Upper lobe of right lung (tissue), 1 donor: ENCODE measurements around the gene GRIK3. TPM values are rescaled to one million over a fixed set of nuclear protein-coding genes. Genes with fewer than 3 reads are reported as not detected.

Source experiments
- ATAC-seq: fragments of 200-7000 bp; cut with Tn5 transposase; one replicate; pipeline ENCODE4 v1.9.1; 2020; ENCODE audit warnings: mild to moderate bottlenecking, moderate library complexity
- DNase-seq: peaks from one replicate; pipeline ENCODE4 v3.0.0-alpha.2; 2020
- H3K27ac ChIP-seq: fragments of 200-600 bp; one replicate; pipeline ENCODE4 v1.8.0; 2022
- H3K27me3 ChIP-seq: fragments of 200-600 bp; one replicate; pipeline ENCODE4 v1.8.0; 2022; ENCODE audit warnings: mild to moderate bottlenecking
- H3K36me3 ChIP-seq: fragments of 200-600 bp; one replicate; pipeline ENCODE4 v1.8.0; 2022
- H3K4me1 ChIP-seq: fragments of 200-600 bp; one replicate; pipeline ENCODE4 v1.8.0; 2022
- H3K4me3 ChIP-seq: fragments of 200-600 bp; one replicate; pipeline ENCODE4 v1.8.0; 2022; ENCODE audit warnings: mild to moderate bottlenecking
- H3K9me3 ChIP-seq: fragments of 200-600 bp; one replicate; pipeline ENCODE4 v1.8.0; 2022
- CTCF ChIP-seq: fragments of 200-600 bp; IDR thresholded peaks from one replicate; pipeline ENCODE4 v1.8.0; 2022; ENCODE audit warnings: antibody characterized with exemption
- intact Hi-C: fragments of 100-400 bp; cut with DNase I; formaldehyde crosslinking; loops from one replicate; pipeline ENCODE4 v1.11.0; 2022
- total RNA-seq: library from RNA; stranded (reverse); fragmentation: NEBNext Ultra II Directional; extraction: Animal tissue kit (Norgen Biotek cat#: 25700); gene quantifications from one replicate; pipeline ENCODE4 v1.2.1, GENCODE V29; 2021
- donor health status: DM: no; HTN: yes; CAD: no; lungs with severe emphysema.

The GRIK3 gene
- total RNA-seq, 1 donor from 2014 or later: not detected

- intact Hi-C loops: no loop called here
- Histone ChIP-seq H3K27ac (no peak overlapping the region), H3K36me3 (no peaks in the 10 kb centered on the region), H3K9me3 (no peaks in the 10 kb centered on the region), H3K27me3 (no peaks in the 10 kb centered on the region), H3K4me3 (no peak overlapping the region), H3K4me1 (no peaks in the 10 kb centered on the region)
- DNase-seq: no peak
- ATAC-seq: no peak
- TF ChIP-seq CTCF: no peak
Observed at GRCh38 chr1:37055631-37056030, 21.3 kb upstream of the GRIK3 start.

GRCh38 chr1:37053173-37053572 is 18.9 kb upstream of the GRIK3 start:
- ATAC-seq: no peak
- intact Hi-C loops: no loop called here
- Histone ChIP-seq H3K27ac (no peak overlapping the region), H3K27me3 (peaks cover 8% of the 10 kb centered on the region), H3K4me1 (no peaks in the 10 kb centered on the region), H3K36me3 (no peaks in the 10 kb centered on the region), H3K9me3 (no peaks in the 10 kb centered on the region), H3K4me3 (no peak overlapping the region)
- DNase-seq: no peak
- TF ChIP-seq CTCF: no peak

- no peak for ATAC-seq
- no peak overlapping the region for H3K27ac ChIP-seq
- no peaks in the 10 kb centered on the region for H3K9me3 ChIP-seq
- no peak overlapping the region for H3K4me3 ChIP-seq
- no peak for TF ChIP-seq CTCF
- DNase-seq: no peak
- no peaks in the 10 kb centered on the region for H3K4me1 ChIP-seq
- peaks cover 8% of the 10 kb centered on the region for H3K27me3 ChIP-seq
- intact Hi-C loops: no loop called here
- no peaks in the 10 kb centered on the region for H3K36me3 ChIP-seq
Observed at GRCh38 chr1:37052120-37052519, 17.8 kb upstream of the GRIK3 start.

- H3K4me1 ChIP-seq: no peaks in the 10 kb centered on the region
- intact Hi-C loops: no loop called here
- peaks cover 8% of the 10 kb centered on the region for H3K27me3 ChIP-seq
- DNase-seq: no peak
- TF ChIP-seq CTCF: no peak
- H3K4me3 ChIP-seq: no peak overlapping the region
- H3K27ac ChIP-seq: no peak overlapping the region
- no peaks in the 10 kb centered on the region for H3K9me3 ChIP-seq
- H3K36me3 ChIP-seq: no peaks in the 10 kb centered on the region
- ATAC-seq: no peak
Observed at GRCh38 chr1:37051346-37051745, 17.0 kb upstream of the GRIK3 start.

GRCh38 chr1:37047542-37047941 is 13.2 kb upstream of the GRIK3 start:
- Histone ChIP-seq H3K4me3 (no peak overlapping the region), H3K9me3 (no peaks in the 10 kb centered on the region), H3K27ac (no peak overlapping the region), H3K36me3 (no peaks in the 10 kb centered on the region), H3K4me1 (no peaks in the 10 kb centered on the region), H3K27me3 (peaks cover 20% of the 10 kb centered on the region)
- no peak for TF ChIP-seq CTCF
- ATAC-seq (no peak), DNase-seq (no peak)
- intact Hi-C loops: no loop called here

- Histone ChIP-seq H3K27ac (no peak overlapping the region), H3K36me3 (no peaks in the 10 kb centered on the region), H3K4me1 (no peaks in the 10 kb centered on the region), H3K4me3 (no peak overlapping the region), H3K9me3 (no peaks in the 10 kb centered on the region), H3K27me3 (peaks cover 56% of the 10 kb centered on the region)
- no peak for DNase-seq
- no peak for ATAC-seq
- intact Hi-C loops: no loop called here
- TF ChIP-seq CTCF: no peak
Observed at GRCh38 chr1:37043101-37043500, 8.8 kb upstream of the GRIK3 start.
